HepG2 (cell line): ENCODE data around the gene ROM1. TPM values are rescaled to one million over a fixed set of nuclear protein-coding genes. Genes with fewer than 3 reads are reported as not detected.

Experiments
- BCLAF1 ChIP-seq: fragments of 450-650 bp; IDR thresholded peaks from 2 replicates; pipeline ENCODE4 v1.6.1; 2017; ENCODE audit warnings: mild to moderate bottlenecking
- ESRRA ChIP-seq: sonication (generic); formaldehyde crosslinking; IDR thresholded peaks from 2 replicates; pipeline ENCODE4 v1.5.1; 2020; ENCODE audit warnings: mild to moderate bottlenecking, low read depth, missing genetic modification reagents
- KAT8 ChIP-seq: IDR thresholded peaks from 2 replicates; pipeline ENCODE4 v1.6.1; 2016; ENCODE audit warnings: missing genetic modification reagents, missing compliant biosample characterization
- MTA1 ChIP-seq: sonication (generic); formaldehyde crosslinking; IDR thresholded peaks from 2 replicates; pipeline ENCODE4 v1.4.0; 2020; ENCODE audit warnings: missing genetic modification reagents, mild to moderate bottlenecking, borderline replicate concordance
- TOPORS ChIP-seq: sonication (generic); formaldehyde crosslinking; IDR thresholded peaks from 2 replicates; pipeline ENCODE4 v1.8.0; 2023; ENCODE audit warnings: mild to moderate bottlenecking, missing genetic modification reagents
- ZKSCAN5 ChIP-seq: sonication (generic); formaldehyde crosslinking; IDR thresholded peaks from 2 replicates; pipeline ENCODE4 v1.5.1; 2020; ENCODE audit warnings: mild to moderate bottlenecking, missing genetic modification reagents
- ZNF331 ChIP-seq: sonication (generic); formaldehyde crosslinking; IDR thresholded peaks from 2 replicates; pipeline ENCODE4 v1.4.0; 2020; ENCODE audit warnings: missing genetic modification reagents
- ZNF564 ChIP-seq: sonication (generic); formaldehyde crosslinking; IDR thresholded peaks from 2 replicates; pipeline ENCODE4 v1.8.1; 2023; ENCODE audit warnings: mild to moderate bottlenecking, missing genetic modification reagents
- ZNF841 ChIP-seq: sonication (generic); formaldehyde crosslinking; IDR thresholded peaks from 2 replicates; pipeline ENCODE4 v1.8.1; 2023; ENCODE audit warnings: missing genetic modification reagents, borderline replicate concordance
- polyA plus RNA-seq, 8 experiments: library from polyadenylated mRNA; depleted of rRNA in 3 of 8; stranded (reverse) in 7 of 8; unstranded in 1 of 8; fragments of >200 nt; fragmentation: Illumina TruSeq in 4 of 8; extraction: Trizol in 4 of 8; gene quantifications; 2 replicates each; pipeline versions ENCODE4 v1.2.1 to v1.2.3, GENCODE V29; 2011 to 2016; ENCODE audit warnings: low read depth in 4 of 8, missing spikeins in 1 of 8, mixed read lengths in 1 of 8; ENCODE audit not compliant: insufficient read depth in 1 of 8
- total RNA-seq, 5 experiments: library from RNA; depleted of rRNA; stranded (reverse); fragments of >200 nt; fragmentation: Illumina TruSeq; extraction: Trizol; gene quantifications; 2 replicates each; pipeline ENCODE4 v1.2.3, GENCODE V29; 2016; ENCODE audit warnings: low read depth in 1 of 5
- TF ChIP-seq, protein P1 (sequence below): sonication (generic); formaldehyde crosslinking; IDR thresholded peaks from 2 replicates; pipeline ENCODE4 v1.5.0; 2020; ENCODE audit warnings: mild to moderate bottlenecking, missing genetic modification reagents, borderline replicate concordance
- TF ChIP-seq, protein P2 (sequence below): sonication (generic); formaldehyde crosslinking; IDR thresholded peaks from 2 replicates; pipeline ENCODE4 v1.4.0; 2020; ENCODE audit warnings: mild to moderate bottlenecking, missing genetic modification reagents
- TF ChIP-seq, protein P3 (sequence below): sonication (generic); formaldehyde crosslinking; IDR thresholded peaks from 2 replicates; pipeline ENCODE4 v1.4.0; 2020; ENCODE audit warnings: missing genetic modification reagents
- TF ChIP-seq, protein P4 (sequence below): sonication (generic); formaldehyde crosslinking; IDR thresholded peaks from 2 replicates; pipeline ENCODE4 v1.5.0; 2020; ENCODE audit warnings: mild to moderate bottlenecking, missing genetic modification reagents, borderline replicate concordance
- TF ChIP-seq, protein P5 (sequence below): sonication (generic); formaldehyde crosslinking; IDR thresholded peaks from 2 replicates; pipeline ENCODE4 v1.8.0; 2022; ENCODE audit warnings: missing genetic modification reagents, mild to moderate bottlenecking, moderate library complexity, borderline replicate concordance

ROM1 gene
- total and polyA plus RNA-seq, 2 of the 13 experiments (the other 11 are each of a cell fraction or from before 2014, with no cell fraction given): 1.2 to 2.4 TPM

GRCh38 chr11:62612366-62613290, at the start of gene ROM1, which contains the start of gene EML3 (continued):
- TF ChIP-seq, protein P1, sequence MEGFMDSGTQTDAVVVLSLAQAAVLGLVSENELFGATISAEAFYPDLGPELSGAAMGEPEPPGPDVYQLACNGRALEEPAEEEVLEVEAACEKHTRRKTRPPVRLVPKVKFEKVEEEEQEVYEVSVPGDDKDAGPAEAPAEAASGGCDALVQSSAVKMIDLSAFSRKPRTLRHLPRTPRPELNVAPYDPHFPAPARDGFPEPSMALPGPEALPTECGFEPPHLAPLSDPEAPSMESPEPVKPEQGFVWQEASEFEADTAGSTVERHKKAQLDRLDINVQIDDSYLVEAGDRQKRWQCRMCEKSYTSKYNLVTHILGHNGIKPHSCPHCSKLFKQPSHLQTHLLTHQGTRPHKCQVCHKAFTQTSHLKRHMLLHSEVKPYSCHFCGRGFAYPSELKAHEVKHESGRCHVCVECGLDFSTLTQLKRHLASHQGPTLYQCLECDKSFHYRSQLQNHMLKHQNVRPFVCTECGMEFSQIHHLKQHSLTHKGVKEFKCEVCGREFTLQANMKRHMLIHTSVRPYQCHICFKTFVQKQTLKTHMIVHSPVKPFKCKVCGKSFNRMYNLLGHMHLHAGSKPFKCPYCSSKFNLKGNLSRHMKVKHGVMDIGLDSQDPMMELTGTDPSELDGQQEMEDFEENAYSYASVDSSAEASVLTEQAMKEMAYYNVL (CRISPR knock-in tag): no peak
- TF ChIP-seq, protein P2, sequence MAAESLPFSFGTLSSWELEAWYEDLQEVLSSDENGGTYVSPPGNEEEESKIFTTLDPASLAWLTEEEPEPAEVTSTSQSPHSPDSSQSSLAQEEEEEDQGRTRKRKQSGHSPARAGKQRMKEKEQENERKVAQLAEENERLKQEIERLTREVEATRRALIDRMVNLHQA (CRISPR knock-in tag): no peak
- TF ChIP-seq KAT8 (CRISPR knock-in tag) (peak; percentile 24; the same call in 1 of the 2 replicates), ZNF841 (CRISPR knock-in tag) (no peak), BCLAF1 (no peak), MTA1 (CRISPR knock-in tag) (no peak), ZKSCAN5 (no peak), ZNF564 (no peak), ZNF331 (CRISPR knock-in tag) (0 out of 2 replicates have a peak, but pooled peaks have one; percentile 8), ESRRA (CRISPR knock-in tag) (no peak), TOPORS (CRISPR knock-in tag) (no peak)
- TF ChIP-seq, protein P3, sequence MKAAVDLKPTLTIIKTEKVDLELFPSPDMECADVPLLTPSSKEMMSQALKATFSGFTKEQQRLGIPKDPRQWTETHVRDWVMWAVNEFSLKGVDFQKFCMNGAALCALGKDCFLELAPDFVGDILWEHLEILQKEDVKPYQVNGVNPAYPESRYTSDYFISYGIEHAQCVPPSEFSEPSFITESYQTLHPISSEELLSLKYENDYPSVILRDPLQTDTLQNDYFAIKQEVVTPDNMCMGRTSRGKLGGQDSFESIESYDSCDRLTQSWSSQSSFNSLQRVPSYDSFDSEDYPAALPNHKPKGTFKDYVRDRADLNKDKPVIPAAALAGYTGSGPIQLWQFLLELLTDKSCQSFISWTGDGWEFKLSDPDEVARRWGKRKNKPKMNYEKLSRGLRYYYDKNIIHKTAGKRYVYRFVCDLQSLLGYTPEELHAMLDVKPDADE (CRISPR knock-in tag): no peak
- TF ChIP-seq, protein P4, sequence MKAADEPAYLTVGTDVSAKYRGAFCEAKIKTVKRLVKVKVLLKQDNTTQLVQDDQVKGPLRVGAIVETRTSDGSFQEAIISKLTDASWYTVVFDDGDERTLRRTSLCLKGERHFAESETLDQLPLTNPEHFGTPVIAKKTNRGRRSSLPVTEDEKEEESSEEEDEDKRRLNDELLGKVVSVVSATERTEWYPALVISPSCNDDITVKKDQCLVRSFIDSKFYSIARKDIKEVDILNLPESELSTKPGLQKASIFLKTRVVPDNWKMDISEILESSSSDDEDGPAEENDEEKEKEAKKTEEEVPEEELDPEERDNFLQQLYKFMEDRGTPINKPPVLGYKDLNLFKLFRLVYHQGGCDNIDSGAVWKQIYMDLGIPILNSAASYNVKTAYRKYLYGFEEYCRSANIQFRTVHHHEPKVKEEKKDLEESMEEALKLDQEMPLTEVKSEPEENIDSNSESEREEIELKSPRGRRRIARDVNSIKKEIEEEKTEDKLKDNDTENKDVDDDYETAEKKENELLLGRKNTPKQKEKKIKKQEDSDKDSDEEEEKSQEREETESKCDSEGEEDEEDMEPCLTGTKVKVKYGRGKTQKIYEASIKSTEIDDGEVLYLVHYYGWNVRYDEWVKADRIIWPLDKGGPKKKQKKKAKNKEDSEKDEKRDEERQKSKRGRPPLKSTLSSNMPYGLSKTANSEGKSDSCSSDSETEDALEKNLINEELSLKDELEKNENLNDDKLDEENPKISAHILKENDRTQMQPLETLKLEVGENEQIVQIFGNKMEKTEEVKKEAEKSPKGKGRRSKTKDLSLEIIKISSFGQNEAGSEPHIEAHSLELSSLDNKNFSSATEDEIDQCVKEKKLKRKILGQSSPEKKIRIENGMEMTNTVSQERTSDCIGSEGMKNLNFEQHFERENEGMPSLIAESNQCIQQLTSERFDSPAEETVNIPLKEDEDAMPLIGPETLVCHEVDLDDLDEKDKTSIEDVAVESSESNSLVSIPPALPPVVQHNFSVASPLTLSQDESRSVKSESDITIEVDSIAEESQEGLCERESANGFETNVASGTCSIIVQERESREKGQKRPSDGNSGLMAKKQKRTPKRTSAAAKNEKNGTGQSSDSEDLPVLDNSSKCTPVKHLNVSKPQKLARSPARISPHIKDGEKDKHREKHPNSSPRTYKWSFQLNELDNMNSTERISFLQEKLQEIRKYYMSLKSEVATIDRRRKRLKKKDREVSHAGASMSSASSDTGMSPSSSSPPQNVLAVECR (CRISPR knock-in tag): no peak; the same call in none of the 2 replicates
- TF ChIP-seq, protein P5, sequence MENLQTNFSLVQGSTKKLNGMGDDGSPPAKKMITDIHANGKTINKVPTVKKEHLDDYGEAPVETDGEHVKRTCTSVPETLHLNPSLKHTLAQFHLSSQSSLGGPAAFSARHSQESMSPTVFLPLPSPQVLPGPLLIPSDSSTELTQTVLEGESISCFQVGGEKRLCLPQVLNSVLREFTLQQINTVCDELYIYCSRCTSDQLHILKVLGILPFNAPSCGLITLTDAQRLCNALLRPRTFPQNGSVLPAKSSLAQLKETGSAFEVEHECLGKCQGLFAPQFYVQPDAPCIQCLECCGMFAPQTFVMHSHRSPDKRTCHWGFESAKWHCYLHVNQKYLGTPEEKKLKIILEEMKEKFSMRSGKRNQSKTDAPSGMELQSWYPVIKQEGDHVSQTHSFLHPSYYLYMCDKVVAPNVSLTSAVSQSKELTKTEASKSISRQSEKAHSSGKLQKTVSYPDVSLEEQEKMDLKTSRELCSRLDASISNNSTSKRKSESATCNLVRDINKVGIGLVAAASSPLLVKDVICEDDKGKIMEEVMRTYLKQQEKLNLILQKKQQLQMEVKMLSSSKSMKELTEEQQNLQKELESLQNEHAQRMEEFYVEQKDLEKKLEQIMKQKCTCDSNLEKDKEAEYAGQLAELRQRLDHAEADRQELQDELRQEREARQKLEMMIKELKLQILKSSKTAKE: no peak
